ENCODE measurements around the gene FAM89A.
"Not testable (repeated sequence)": the region's sequence is repeated elsewhere in the genome, so short reads cannot be mapped to it uniquely, and the experiment has no call there.

The FAM89A gene

GRCh38 chr1:231055271-231055670 is 15.2 kb upstream of the FAM89A start:
- DNase-seq = no peak

GRCh38 chr1:231053493-231054162 is 13.6 kb upstream of the FAM89A start:
- peak; percentile 22 for DNase-seq

DNA sequence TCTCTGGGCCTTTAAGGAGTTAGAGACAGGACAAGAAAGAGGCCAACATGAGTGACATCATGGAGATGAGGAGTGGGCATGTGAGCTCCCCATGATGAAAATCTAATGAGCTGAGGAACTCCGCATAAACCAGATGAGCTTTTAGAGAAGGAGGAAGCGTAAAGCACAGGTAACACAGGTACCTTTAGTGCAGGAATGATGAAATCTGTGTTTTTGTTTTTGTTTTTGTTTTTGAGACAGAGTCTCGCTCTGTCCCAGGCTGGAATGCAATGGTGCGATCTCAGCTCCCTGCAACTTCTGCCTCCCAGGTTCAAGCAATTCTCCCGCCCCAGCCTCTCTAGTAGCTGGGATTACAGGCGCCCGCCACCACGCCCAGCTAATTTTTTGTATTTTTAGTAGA is 12.7 kb upstream of the FAM89A start:
- DNase-seq = no peak

DNA sequence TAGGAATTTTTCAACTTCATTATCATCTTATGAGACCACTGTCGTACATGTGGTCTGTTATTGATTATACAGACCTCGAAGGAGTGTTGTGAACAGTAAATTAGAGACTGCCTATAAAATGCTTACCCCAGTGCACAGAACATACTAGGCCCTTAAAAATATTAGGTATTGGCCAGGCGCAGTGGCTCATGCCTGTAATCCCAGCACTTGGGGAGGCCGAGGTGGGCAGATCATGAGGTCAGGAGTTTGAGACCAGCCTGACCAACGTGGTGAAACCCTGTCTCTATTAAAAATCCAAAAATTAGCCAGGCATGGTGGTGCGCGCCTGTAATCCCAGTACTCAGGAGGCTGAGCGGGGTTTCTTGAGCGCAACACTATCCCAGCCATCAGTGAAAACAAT is 10.9 kb upstream of the FAM89A start:
- not testable (repeated sequence) for DNase-seq

DNA sequence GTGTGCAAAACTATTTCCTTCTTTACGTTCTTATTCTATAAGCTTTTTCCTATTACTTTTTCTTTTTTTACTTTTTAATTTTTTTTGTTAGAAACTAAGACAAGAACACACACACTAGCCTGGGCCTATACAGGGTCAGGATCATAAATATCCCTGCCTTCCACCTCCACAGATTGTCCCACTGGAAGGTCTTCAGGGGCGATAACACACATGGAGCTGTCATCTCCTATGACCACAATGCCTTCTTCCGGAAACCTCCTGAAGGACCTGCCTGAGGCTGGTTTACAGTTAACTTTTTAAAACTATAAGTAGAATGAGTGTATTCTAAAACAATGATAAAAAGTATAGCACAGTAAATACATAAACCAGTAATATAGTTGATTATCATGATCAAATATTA is 10.3 kb upstream of the FAM89A start:
- no peak for DNase-seq

DNA sequence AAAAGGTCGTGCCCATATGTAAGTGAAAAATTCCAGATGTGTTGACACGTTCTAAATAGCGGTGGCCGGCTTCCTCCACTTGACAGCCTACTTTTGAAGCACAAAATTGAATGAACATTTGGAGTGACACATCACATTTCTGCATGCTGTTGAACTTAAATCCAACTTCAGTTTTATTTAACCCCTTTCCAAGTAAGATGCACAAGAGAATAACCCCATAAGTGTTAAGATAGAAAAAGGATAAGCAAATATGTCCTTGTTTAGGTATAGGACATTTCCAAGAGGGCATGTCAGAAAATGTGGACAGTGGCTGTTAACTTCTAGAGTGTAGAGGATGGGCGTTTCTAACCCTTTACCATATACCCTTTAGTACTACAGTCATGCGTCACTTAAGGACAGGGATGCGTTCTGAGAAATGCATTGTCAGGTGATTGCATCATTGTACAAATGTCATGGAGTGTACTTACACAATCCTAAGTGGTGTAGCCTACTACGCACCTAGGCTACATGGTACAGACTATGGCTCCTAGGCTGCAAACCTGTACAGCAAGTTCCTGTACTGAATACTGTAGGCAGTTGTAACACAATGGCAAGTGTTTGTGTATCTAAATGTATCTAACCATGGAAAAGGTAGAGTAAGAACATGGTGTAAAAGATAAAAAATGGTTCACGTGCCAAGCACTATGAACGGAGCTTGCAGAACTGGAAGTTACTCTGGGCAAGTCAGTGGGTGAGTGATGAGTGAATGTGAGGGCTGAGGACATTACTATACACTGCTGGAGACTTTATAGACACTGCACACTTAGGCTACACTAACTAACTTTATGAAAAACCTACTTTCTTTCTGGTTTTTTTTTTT is 9.3 kb upstream of the FAM89A start:
- no peak for DNase-seq

- not testable (repeated sequence) for DNase-seq
Observed at GRCh38 chr1:231048419-231048818, 8.4 kb upstream of the FAM89A start.

DNA sequence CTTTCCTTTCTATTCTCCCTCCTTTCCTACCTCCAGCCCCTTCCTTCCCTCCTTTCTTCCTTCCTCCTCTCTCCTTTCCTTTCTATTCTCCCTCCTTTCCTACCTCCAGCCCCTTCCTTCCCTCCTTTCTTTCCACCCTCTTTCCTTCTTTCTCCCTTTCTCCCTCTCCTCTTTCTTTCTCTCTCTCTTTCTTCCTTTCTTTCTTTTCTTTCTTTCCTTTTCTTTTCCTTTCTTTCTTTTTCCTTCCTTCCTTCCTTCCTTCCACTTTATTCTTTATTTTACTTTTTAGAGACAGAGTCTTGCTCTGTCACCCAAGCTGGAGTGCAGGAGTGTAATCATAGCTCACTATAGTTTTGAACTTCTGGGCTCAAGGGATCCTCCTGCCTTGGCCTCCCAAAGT is 7.5 kb upstream of the FAM89A start:
- not testable (repeated sequence) for DNase-seq

DNA sequence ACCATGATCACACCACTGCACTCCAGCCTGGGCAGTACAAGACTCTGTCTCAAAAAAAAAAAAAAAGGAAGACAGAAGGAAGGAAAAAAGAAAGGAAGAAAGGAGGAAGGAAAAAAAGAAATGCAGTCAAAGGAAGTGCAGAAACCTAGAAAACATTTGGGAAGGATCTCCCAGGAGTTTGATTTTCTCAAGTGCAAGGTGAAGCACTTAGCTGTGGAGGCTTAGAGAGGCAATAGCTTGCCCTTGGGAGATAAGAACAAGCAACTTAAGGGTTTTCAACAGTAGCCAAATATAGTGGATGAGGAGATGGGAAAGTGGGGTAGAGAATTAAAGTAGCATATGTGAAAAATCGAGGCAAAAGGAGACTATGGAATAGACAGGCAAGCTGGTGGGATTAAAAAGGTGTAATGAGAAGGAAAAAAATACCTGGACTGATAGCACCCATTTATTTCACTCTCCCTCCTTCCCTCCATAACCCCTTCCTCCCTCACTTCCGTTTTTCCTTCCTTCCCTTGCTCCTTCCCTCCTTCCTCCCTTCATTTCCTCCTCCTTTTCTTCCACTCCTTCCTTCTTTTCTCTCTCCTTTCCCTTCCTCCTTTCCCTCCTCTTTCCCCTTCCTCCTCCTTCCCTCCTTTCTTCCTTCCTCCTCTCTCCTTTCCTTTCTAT is 6.8 kb upstream of the FAM89A start:
- no peak for DNase-seq

GRCh38 chr1:231045921-231046729 is 6.1 kb upstream of the FAM89A start:
- DNase-seq = not testable (repeated sequence)

GRCh38 chr1:231045286-231045685 is 5.2 kb upstream of the FAM89A start:
- no peak for DNase-seq

DNA sequence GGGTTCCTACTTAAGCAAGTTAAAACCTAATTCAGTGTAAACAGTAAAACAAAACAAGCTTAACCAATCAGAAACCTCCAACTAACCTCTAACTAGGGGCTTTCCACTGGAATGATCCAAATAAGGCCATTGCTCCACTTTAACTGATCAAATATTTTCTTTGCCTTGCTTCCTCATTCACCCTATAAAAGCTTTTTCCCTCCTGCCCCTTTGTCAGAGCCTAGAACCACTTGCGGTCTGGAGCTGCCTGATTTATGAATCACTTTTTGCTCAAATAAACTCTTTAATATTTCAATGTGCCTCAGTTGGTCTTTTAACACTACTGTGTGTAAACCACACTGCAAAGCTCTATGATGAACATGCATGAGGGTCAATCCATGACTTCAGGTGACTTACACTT is 4.5 kb upstream of the FAM89A start:
- DNase-seq = no peak

DNA sequence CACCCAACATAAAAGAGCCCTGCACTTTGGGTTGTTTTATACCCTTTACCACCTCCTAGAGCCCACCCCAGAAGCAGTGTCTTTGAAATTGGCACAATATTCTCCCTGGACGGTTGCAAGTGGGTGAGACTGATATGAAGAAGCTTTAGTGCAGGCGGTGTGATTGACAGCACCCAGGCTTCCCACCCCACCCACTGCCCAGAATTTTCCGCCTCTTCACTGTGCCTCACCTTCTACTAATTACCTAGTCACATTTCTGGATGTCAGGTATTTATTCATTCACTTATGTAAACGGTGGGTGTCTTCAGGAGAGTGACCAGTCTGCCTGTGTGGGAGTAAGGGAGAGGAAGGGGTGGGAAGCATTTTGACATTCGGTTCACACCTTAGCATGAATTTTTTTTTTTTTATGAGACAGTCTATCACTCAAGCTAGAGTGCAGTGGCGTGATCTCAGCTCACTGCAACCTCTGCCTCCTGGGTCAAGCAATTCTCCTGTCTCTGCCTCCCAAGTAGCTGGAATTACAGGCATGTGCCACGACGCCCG is 1.7 kb upstream of the FAM89A start:
- no peak for DNase-seq

DNA sequence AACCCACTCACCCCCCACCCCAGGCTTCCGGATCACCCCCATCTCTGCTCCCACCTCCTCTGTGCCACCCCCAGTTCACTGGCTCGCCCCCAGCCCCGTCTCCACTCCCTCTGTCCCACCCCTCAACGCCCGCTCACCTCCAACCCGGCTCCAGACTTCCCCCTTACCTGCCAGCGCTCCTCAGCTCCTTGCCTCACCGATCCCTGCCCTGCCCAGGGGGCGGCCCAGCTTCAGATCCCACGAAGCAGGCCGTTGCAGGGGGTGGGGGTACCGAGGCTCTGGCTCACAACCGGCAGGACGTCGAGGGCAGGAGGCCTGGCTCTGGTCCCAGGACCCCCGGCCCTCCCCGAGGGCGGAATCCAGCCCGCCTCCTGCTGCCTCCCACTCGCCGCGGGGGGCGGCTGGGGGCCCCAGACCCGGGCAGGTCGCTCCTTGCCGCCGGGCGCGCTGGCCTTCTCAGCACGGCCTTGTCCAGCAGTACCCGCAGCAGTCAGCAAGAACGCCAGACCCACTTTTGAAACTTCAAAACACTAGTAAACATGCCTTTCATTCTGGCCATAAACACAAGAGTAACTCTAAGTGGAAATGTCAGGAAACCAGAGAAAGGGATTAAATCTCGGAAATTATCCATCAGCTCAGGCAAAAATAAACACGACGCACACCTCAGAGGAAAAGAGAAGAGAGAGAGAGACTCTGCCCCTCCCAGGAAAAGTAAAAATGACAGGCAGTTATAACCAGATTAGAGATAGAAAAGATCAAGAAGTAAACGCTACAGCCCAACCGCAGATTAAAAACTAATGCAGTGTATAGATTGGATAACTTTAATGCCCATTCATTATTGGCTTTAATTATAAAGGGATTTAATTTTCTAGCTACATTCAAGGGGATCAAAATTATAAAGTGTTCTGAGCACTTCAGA is 1.0 kb upstream of the FAM89A start:
- no peak for DNase-seq

- peak; percentile 52 for DNase-seq
Observed at GRCh38 chr1:231039161-231040018, 664 bp downstream of the FAM89A start.

DNA sequence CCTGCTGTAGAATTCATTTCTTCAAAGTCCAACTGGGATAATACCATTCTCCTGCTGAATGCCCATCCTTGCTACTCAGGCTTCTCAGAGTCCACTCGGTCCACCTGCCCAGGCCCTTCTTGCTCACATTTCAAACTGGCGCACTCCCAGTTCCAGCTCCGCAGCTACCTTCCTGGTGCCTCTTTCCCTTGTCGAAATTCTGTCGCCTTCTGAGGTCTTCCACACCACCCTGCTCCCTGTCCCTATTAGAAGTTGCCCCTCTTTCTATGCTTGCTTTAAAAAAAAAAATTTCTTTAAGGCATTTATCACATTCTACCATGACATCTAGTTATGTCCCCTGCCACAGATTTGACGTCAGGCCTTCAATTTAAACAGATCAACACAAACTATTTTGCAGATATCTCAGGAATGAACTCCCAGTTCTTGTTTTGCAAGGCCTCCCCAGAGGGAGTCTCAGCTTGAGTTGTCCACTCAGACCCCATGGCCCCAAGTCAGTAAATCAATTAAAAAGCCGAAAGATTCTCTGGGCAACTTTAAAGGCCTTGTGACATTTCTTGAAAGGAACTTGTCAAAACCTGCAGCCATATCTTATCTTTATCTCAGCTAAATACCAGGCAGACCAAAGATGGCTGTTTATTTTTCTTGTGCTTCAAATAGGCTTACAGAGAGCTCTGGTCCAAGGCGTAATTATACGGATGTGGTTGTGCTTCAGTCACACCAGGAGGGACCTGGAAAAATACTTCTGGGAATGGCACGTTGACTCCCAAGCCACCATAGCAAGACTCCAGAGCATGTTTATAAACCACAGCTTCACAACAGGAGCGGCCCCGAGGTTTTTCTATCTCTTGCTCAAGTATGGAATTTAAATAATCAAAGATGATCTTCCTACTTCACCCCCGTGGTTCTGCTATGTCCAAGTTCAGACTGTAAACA is 2.2 kb downstream of the FAM89A start:
- no peak for DNase-seq

- no peak for DNase-seq
Observed at GRCh38 chr1:231036416-231036815, 3.6 kb downstream of the FAM89A start.

GRCh38 chr1:231035799-231036198 is 4.3 kb downstream of the FAM89A start:
- DNase-seq = no peak

DNA sequence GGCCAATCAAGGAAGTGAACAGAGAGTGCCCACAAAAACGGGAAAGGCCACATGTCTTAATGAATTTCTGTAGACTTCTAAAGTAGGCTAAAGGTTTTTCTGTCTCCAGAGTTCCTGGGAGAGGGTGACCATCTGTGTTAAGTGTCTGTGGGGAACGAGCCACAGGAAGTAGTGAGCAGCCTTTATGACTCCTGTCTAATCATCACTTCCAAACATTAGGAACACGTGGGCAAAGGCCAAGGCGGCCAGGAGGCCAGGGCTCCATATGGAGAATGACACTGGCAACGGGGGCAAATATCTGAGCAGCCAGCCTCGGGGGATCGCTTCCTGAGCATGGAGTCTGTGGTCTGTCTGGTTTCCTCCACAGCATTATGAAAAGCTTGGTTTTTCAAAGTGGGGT is 7.1 kb downstream of the FAM89A start:
- DNase-seq = no peak
